HCT116 (cell line): ENCODE measurements around the gene EPHB4.
"Not testable (repeated sequence)": the region's sequence is repeated elsewhere in the genome, so short reads cannot be mapped to it uniquely, and the experiment has no call there.

Experiments
- ATF3 ChIP-seq: IDR thresholded peaks from 2 replicates; pipeline ENCODE4 v1.6.1; 2012
- CTCF ChIP-seq, 3 experiments: fragments of 200-600 bp in 1 of 3; sonication (generic) in 1 of 3; IDR thresholded peaks in 2 of 3; conservative IDR thresholded peaks in 1 of 3; 2 replicates each; pipeline ENCODE4 v1.5.1; 2012 to 2017; ENCODE audit warnings: low read depth in 2 of 3, low read length in 2 of 3, antibody characterized with exemption in 1 of 3, borderline replicate concordance in 1 of 3, control low read depth in 1 of 3, mild to moderate bottlenecking in 1 of 3, mixed read lengths in 1 of 3, mixed run types in 1 of 3, moderate library complexity in 1 of 3; ENCODE audit not compliant: insufficient read depth in 1 of 3
- EZH2 ChIP-seq: fragments of 200-600 bp; sonication (generic); IDR thresholded peaks from 2 replicates; pipeline ENCODE4 v1.6.1; 2017; ENCODE audit warnings: antibody characterized with exemption, mixed run types
- EZH2phosphoT487 ChIP-seq: fragments of 200-600 bp; IDR thresholded peaks from 2 replicates; pipeline ENCODE4 v1.6.1; 2018; ENCODE audit warnings: antibody characterized with exemption, borderline replicate concordance
- FOSL1 ChIP-seq: IDR thresholded peaks from 2 replicates; pipeline ENCODE4 v1.6.1; 2012; ENCODE audit warnings: low read depth
- MAX ChIP-seq: IDR thresholded peaks from 2 replicates; pipeline ENCODE4 v1.6.1; 2012
- POLR2A ChIP-seq: IDR thresholded peaks from 2 replicates; pipeline ENCODE4 v1.7.0; 2011; ENCODE audit warnings: borderline replicate concordance; ENCODE audit not compliant: insufficient read depth, insufficient read length; ENCODE audit errors: extremely low read depth
- POLR2AphosphoS5 ChIP-seq: IDR thresholded peaks from 2 replicates; pipeline ENCODE4 v1.6.1; 2011; ENCODE audit warnings: mild to moderate bottlenecking, low read depth, low read length, moderate library complexity
- SIN3A ChIP-seq: IDR thresholded peaks from 2 replicates; pipeline ENCODE4 v1.6.1; 2012; ENCODE audit warnings: low read depth
- ZNF274 ChIP-seq: fragments of 200-500 bp; sonication (Bioruptor generic); IDR thresholded peaks from 2 replicates; pipeline ENCODE4 v1.6.1; 2014; ENCODE audit warnings: mild to moderate bottlenecking, low read depth, low read length, inconsistent platforms

GRCh38 chr7:100806883-100807282 lies 20.4 kb downstream of the EPHB4 start:
- TF ChIP-seq CTCF (IDR thresholded peaks at IDR 0.05 in 2 of 3, conservative IDR thresholded peaks at IDR 0.05 in 1 of 3; ENCODE audit: borderline replicate concordance in 1 of 3, insufficient read depth in 1 of 3, low read depth in 2 of 3, low read length in 2 of 3); POLR2AphosphoS5; POLR2A; EZH2; MAX; ZNF274; EZH2phosphoT487; SIN3A; FOSL1; ATF3: not testable (repeated sequence)
